Measurements from ENCODE around the gene FBXL17.

FBXL17 gene

GRCh38 chr5:108375768-108376167 lies 6.1 kb downstream of the FBXL17 start:
- TF ChIP-seq REST (IDR thresholded peaks at IDR 0.05; ENCODE audit: insufficient read depth in 1 of 2, low read depth in 2 of 2, low read length in 2 of 2) (no peak), POLR2AphosphoS5 (IDR thresholded peaks at IDR 0.05; ENCODE audit: low read depth, low read length) (no peak), TAF1 (IDR thresholded peaks at IDR 0.05; ENCODE audit: borderline replicate concordance, insufficient read depth, low read length) (no peak), SIN3A (IDR thresholded peaks at IDR 0.05; ENCODE audit: borderline replicate concordance, insufficient read depth, low read length) (no peak), FOXP2 (optimal IDR thresholded peaks at IDR 0.05; ENCODE audit: borderline replicate concordance, extremely low read depth, extremely low read length, insufficient read depth) (no peak)

DNA sequence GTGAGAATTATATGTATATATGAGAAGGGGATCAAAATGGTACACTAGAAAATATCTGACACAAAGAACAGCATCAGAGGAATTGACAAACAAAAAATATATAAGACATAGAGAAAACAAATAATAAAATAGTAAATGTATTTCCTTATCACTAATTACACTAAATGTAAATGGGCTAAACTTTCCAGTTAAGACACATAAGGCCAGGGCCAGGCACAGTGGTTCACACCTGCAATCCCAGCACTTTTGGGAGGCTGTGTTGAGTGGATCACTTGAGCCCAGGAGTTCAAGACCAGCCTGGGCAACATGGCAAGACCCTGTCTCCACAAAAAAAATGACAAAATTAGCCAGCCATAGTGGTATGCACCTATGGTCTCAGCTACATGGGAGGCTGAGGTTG lies 8.5 kb downstream of the FBXL17 start:
- no peak for TF ChIP-seq POLR2AphosphoS5 (IDR thresholded peaks at IDR 0.05; ENCODE audit: low read depth, low read length)
- TF ChIP-seq SIN3A (IDR thresholded peaks at IDR 0.05; ENCODE audit: borderline replicate concordance, insufficient read depth, low read length): no peak
- TF ChIP-seq FOXP2 (optimal IDR thresholded peaks at IDR 0.05; ENCODE audit: borderline replicate concordance, extremely low read depth, extremely low read length, insufficient read depth): no peak
- TF ChIP-seq TAF1 (IDR thresholded peaks at IDR 0.05; ENCODE audit: borderline replicate concordance, insufficient read depth, low read length): no peak
- no peak for TF ChIP-seq REST (IDR thresholded peaks at IDR 0.05; ENCODE audit: insufficient read depth in 1 of 2, low read depth in 2 of 2, low read length in 2 of 2)

GRCh38 chr5:108372369-108372768 lies 9.5 kb downstream of the FBXL17 start:
- TF ChIP-seq TAF1 (IDR thresholded peaks at IDR 0.05; ENCODE audit: borderline replicate concordance, insufficient read depth, low read length) (no peak), POLR2AphosphoS5 (IDR thresholded peaks at IDR 0.05; ENCODE audit: low read depth, low read length) (no peak), REST (IDR thresholded peaks at IDR 0.05; ENCODE audit: insufficient read depth in 1 of 2, low read depth in 2 of 2, low read length in 2 of 2) (no peak), FOXP2 (optimal IDR thresholded peaks at IDR 0.05; ENCODE audit: borderline replicate concordance, extremely low read depth, extremely low read length, insufficient read depth) (no peak), SIN3A (IDR thresholded peaks at IDR 0.05; ENCODE audit: borderline replicate concordance, insufficient read depth, low read length) (no peak)

DNA sequence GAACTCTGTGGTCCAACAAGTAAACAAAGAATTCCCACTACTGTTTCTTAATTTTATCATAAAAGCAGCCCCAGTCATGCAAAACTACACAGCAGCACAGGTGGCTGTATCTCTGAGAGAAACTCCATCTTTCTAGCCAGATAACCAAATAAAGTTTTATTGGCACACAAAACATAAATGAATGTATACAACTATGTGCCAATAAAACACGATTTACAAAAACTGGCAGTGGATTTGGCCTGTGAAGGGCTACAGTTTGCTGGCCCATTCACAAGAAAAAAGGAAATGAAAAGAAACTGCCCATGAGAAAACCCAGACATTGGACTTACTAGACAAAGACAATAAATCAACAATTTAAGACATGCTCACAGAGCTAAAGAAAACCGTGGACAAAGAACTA lies 10.6 kb downstream of the FBXL17 start:
- no peak for TF ChIP-seq TAF1 (IDR thresholded peaks at IDR 0.05; ENCODE audit: borderline replicate concordance, insufficient read depth, low read length)
- TF ChIP-seq SIN3A (IDR thresholded peaks at IDR 0.05; ENCODE audit: borderline replicate concordance, insufficient read depth, low read length): no peak
- TF ChIP-seq POLR2AphosphoS5 (IDR thresholded peaks at IDR 0.05; ENCODE audit: low read depth, low read length): no peak
- TF ChIP-seq REST (IDR thresholded peaks at IDR 0.05; ENCODE audit: insufficient read depth in 1 of 2, low read depth in 2 of 2, low read length in 2 of 2): no peak
- TF ChIP-seq FOXP2 (optimal IDR thresholded peaks at IDR 0.05; ENCODE audit: borderline replicate concordance, extremely low read depth, extremely low read length, insufficient read depth): no peak

DNA sequence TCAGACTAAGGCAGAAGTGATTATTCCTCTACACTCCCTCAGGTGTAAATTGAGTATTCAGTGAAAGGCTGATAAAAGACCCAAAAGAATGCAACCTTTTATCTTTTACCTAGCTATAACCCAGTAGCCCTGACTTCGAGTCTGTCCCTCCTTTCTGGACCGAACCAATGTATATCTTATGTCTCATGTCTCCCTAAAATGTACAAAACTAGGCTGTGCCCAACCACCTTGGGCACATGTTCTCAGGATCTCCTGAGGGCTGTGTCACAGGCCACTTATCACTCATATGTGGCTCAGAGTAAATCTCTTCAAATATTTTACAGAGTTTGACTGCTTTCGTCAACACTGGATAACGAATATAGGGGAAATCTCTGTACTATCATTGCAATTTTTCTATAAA lies 12.7 kb downstream of the FBXL17 start:
- TF ChIP-seq FOXP2 (optimal IDR thresholded peaks at IDR 0.05; ENCODE audit: borderline replicate concordance, extremely low read depth, extremely low read length, insufficient read depth) (no peak), TAF1 (IDR thresholded peaks at IDR 0.05; ENCODE audit: borderline replicate concordance, insufficient read depth, low read length) (no peak), SIN3A (IDR thresholded peaks at IDR 0.05; ENCODE audit: borderline replicate concordance, insufficient read depth, low read length) (no peak), REST (IDR thresholded peaks at IDR 0.05; ENCODE audit: insufficient read depth in 1 of 2, low read depth in 2 of 2, low read length in 2 of 2) (no peak), POLR2AphosphoS5 (IDR thresholded peaks at IDR 0.05; ENCODE audit: low read depth, low read length) (no peak)
